B cell (primary cell): Measurements from ENCODE around the gene VTI1A. TPM values are rescaled to one million over a fixed set of nuclear protein-coding genes. Genes with fewer than 3 reads are reported as not detected.

ENCODE experiments used
- ATAC-seq: fragments of 200-7000 bp; cut with Tn5 transposase; one replicate; pipeline ENCODE4 v1.10.0; 2021; ENCODE audit warnings: low read depth, mild to moderate bottlenecking, moderate number of reproducible peaks, moderate library complexity
- CTCF ChIA-PET: fragments of 350-600 bp; sonication (Branson Sonifier 250); formaldehyde crosslinking; loops from one replicate; lab custom pipeline; 2021; ENCODE audit warnings: antibody characterized with exemption, inconsistent platforms; lab: Charles Lee
- POLR2A ChIA-PET: fragments of 350-600 bp; sonication (Branson Sonifier 250); formaldehyde crosslinking; loops from one replicate; lab custom pipeline; 2021; ENCODE audit warnings: antibody characterized with exemption; lab: Charles Lee
- DNase-seq: peaks from one replicate; pipeline ENCODE4 v3.0.0; 2013
- H2AFZ ChIP-seq: 2 replicates; pipeline ENCODE4 v1.6.1; 2012; ENCODE audit warnings: mild to moderate bottlenecking, low read depth, low read length; ENCODE audit not compliant: insufficient read depth, poor library complexity, severe bottlenecking
- H3K27ac ChIP-seq, 2 donors: 1 replicate in 1 of 2; 2 replicates in 1 of 2; pipeline ENCODE4 v1.5.1; 2012 to 2013; ENCODE audit warnings: low read length in 2 of 2, mild to moderate bottlenecking in 2 of 2, moderate library complexity in 1 of 2
- H3K27me3 ChIP-seq, 4 experiments: fragments of 200-600 bp in 1 of 4; sonication (generic) in 1 of 4; replicated peaks in 1 of 4; 1 replicate in 2 of 4; 2 replicates in 2 of 4; pipeline versions ENCODE4 v1.6.1 to v1.7.0; 2013 to 2016; ENCODE audit warnings: low read length in 3 of 4, mild to moderate bottlenecking in 2 of 4, mixed read lengths in 1 of 4, moderate library complexity in 1 of 4; ENCODE audit not compliant: insufficient read depth in 4 of 4, control insufficient read depth in 3 of 4; ENCODE audit errors: control extremely low read depth in 1 of 4
- H3K36me3 ChIP-seq, 2 experiments: replicated peaks in 1 of 2; 1 replicate in 1 of 2; 2 replicates in 1 of 2; pipeline versions ENCODE4 v1.6.1 to v1.7.1; 2013; ENCODE audit warnings: low read length in 1 of 2; ENCODE audit not compliant: insufficient read depth in 2 of 2, control insufficient read depth in 1 of 2; ENCODE audit errors: control extremely low read depth in 1 of 2, extremely low read depth in 1 of 2
- H3K4me1 ChIP-seq, 2 donors: fragments of 200-600 bp in 1 of 2; sonication (generic) in 1 of 2; 1 replicate in 1 of 2; 2 replicates in 1 of 2; pipeline versions ENCODE4 v1.5.1 to v1.6.1; 2013 to 2017; ENCODE audit warnings: low read length in 2 of 2; ENCODE audit not compliant: control insufficient read depth in 2 of 2, insufficient read depth in 2 of 2
- H3K4me2 ChIP-seq: replicated peaks from 2 replicates; pipeline ENCODE3; 2012; ENCODE audit warnings: mild to moderate bottlenecking, low read depth, low read length; ENCODE audit not compliant: poor library complexity, severe bottlenecking
- H3K4me3 ChIP-seq, 5 experiments: fragments of 200-600 bp in 1 of 5; sonication (generic) in 1 of 5; 1 replicate in 3 of 5; 2 replicates in 2 of 5; pipeline versions ENCODE4 v1.5.1 to v1.7.0; 2011 to 2016; ENCODE audit warnings: low read length in 4 of 5, mild to moderate bottlenecking in 4 of 5, low read depth in 2 of 5, control low read depth in 1 of 5, moderate library complexity in 1 of 5; ENCODE audit not compliant: insufficient read depth in 1 of 5; ENCODE audit errors: control extremely low read depth in 1 of 5, extremely low read depth in 1 of 5
- H3K79me2 ChIP-seq: fragments of 200-600 bp; sonication (generic); one replicate; pipeline ENCODE4 v1.6.0; 2016; ENCODE audit warnings: low read length; ENCODE audit not compliant: control insufficient read depth, insufficient read depth
- H3K9ac ChIP-seq: fragments of 200-600 bp; sonication (generic); 2 replicates; pipeline ENCODE4 v1.6.1; 2017; ENCODE audit warnings: mild to moderate bottlenecking, low read length, moderate library complexity
- H3K9me3 ChIP-seq, 3 donors: one replicate each; pipeline versions ENCODE4 v1.6.1 to v1.7.1; 2013; ENCODE audit warnings: low read length in 2 of 3; ENCODE audit not compliant: control insufficient read depth in 2 of 3, insufficient read depth in 1 of 3; ENCODE audit errors: control extremely low read depth in 1 of 3
- H4K20me1 ChIP-seq: 2 replicates; pipeline ENCODE4 v1.6.0; 2012; ENCODE audit warnings: mild to moderate bottlenecking, low read length; ENCODE audit not compliant: insufficient read depth, control insufficient read depth, poor library complexity, severe bottlenecking
- H3K27ac Mint-ChIP-seq: one replicate; pipeline ENCODE4 v1.8.0; 2021; ENCODE audit warnings: mixed read lengths
- H3K27me3 Mint-ChIP-seq: one replicate; pipeline ENCODE4 v1.8.0; 2021; ENCODE audit warnings: mixed read lengths
- H3K4me1 Mint-ChIP-seq: one replicate; pipeline ENCODE4 v1.8.0; 2021; ENCODE audit warnings: mixed read lengths
- H3K4me3 Mint-ChIP-seq: one replicate; pipeline ENCODE4 v1.8.0; 2021; ENCODE audit warnings: mixed read lengths
- H3K9me3 Mint-ChIP-seq: one replicate; pipeline ENCODE4 v1.8.0; 2022; ENCODE audit warnings: mixed read lengths; ENCODE audit not compliant: insufficient read depth
- CTCF ChIP-seq: fragments of 200-600 bp; IDR thresholded peaks from one replicate; pipeline ENCODE4 v1.8.0; 2022; ENCODE audit warnings: antibody characterized with exemption, mild to moderate bottlenecking
- EZH2 ChIP-seq: IDR thresholded peaks from 2 replicates; pipeline ENCODE4 v1.6.1; 2012; ENCODE audit warnings: borderline replicate concordance, low read depth, mild to moderate bottlenecking, moderate library complexity, low read length; ENCODE audit not compliant: insufficient read depth, poor library complexity, severe bottlenecking
- WGBS: methylation state at CpG from one replicate; pipeline ENCODE4 v1.1.5; 2013; ENCODE audit warnings: missing lambda C conversion rate; ENCODE audit not compliant: insufficient coverage; 5-methylcytosine and 5-hydroxymethylcytosine counted together
- intact Hi-C: fragments of 100-400 bp; cut with micrococcal nuclease; formaldehyde crosslinking; loops from one replicate; pipeline ENCODE4 v1.10.0; 2022
- polyA plus RNA-seq: library from polyadenylated mRNA; depleted of rRNA; stranded (reverse); fragments of >200 nt; gene quantifications from 2 replicates; pipeline ENCODE4 v1.2.3, GENCODE V29; 2012
- total RNA-seq, 2 donors: library from RNA; stranded (reverse); fragments of 120-200 nt in 1 of 2; gene quantifications; 1 replicate in 1 of 2; 2 replicates in 1 of 2; pipeline versions ENCODE4 v1.2.3 to v1.2.4, GENCODE V29; 2013 to 2022

Gene VTI1A
- total and polyA plus RNA-seq, 2 donors (not counting 1 experiment from before 2014, with no cell fraction given): 20.0 to 84.1 TPM

GRCh38 chr10:112639298-112639697 lies 192.3 kb downstream of the VTI1A start:
- WGBS: no CpG with 5 or more reads among the region's 1 CpG
- DNase-seq: no peak
- no peak overlapping the region for H2AFZ ChIP-seq
- ChIA-PET POLR2A (no interaction called here), CTCF (no interaction called here)
- H3K9ac ChIP-seq: no peak overlapping the region
- H3K4me1 ChIP-seq: no peaks in the 10 kb centered on the region
- H4K20me1 ChIP-seq: no peaks in the 10 kb centered on the region
- H3K27me3 ChIP-seq: no peaks in the 10 kb centered on the region
- no peak overlapping the region for H3K27ac Mint-ChIP-seq
- H3K9me3 Mint-ChIP-seq: no peaks in the 10 kb centered on the region
- intact Hi-C loops: no loop called here
- no peak for ATAC-seq
- no peaks in the 10 kb centered on the region for H3K9me3 ChIP-seq
- H3K4me2 ChIP-seq: no peak overlapping the region
- H3K27me3 Mint-ChIP-seq: no peaks in the 10 kb centered on the region
- H3K27ac ChIP-seq: no peak overlapping the region
- no peak overlapping the region for H3K4me3 Mint-ChIP-seq
- no peak for TF ChIP-seq EZH2
- TF ChIP-seq CTCF: no peak
- no peak overlapping the region for H3K4me3 ChIP-seq
- no peaks in the 10 kb centered on the region for H3K79me2 ChIP-seq
- H3K36me3 ChIP-seq: no peaks in the 10 kb centered on the region
- no peaks in the 10 kb centered on the region for H3K4me1 Mint-ChIP-seq

GRCh38 chr10:112640638-112641037 lies 193.6 kb downstream of the VTI1A start:
- H3K9ac ChIP-seq: no peak overlapping the region
- DNase-seq (no peak), ATAC-seq (no peak)
- no peak overlapping the region for H3K27ac Mint-ChIP-seq
- no CpG with 5 or more reads among the region's 3 CpGs for WGBS
- H2AFZ ChIP-seq: no peak overlapping the region
- H3K27me3 Mint-ChIP-seq: no peaks in the 10 kb centered on the region
- no peak for TF ChIP-seq CTCF
- no peak overlapping the region for H3K4me2 ChIP-seq
- H3K27ac ChIP-seq: no peak overlapping the region
- intact Hi-C loops: no loop called here
- H3K4me3 ChIP-seq: no peak overlapping the region
- H3K36me3 ChIP-seq: no peaks in the 10 kb centered on the region
- ChIA-PET POLR2A (no interaction called here), CTCF (no interaction called here)
- no peaks in the 10 kb centered on the region for H4K20me1 ChIP-seq
- H3K9me3 Mint-ChIP-seq: no peaks in the 10 kb centered on the region
- no peaks in the 10 kb centered on the region for H3K4me1 ChIP-seq
- no peaks in the 10 kb centered on the region for H3K4me1 Mint-ChIP-seq
- no peaks in the 10 kb centered on the region for H3K79me2 ChIP-seq
- no peaks in the 10 kb centered on the region for H3K27me3 ChIP-seq
- no peaks in the 10 kb centered on the region for H3K9me3 ChIP-seq
- H3K4me3 Mint-ChIP-seq: no peak overlapping the region
